ENCODE results near the gene EPB41L4A. TPM values are rescaled to one million over a fixed set of nuclear protein-coding genes. Genes with fewer than 3 reads are reported as not detected.

Gene EPB41L4A
- total RNA-seq, 1 experiment from 2014 or later = 0.87 TPM

GRCh38 chr5:112331892-112332291 lies 87.2 kb downstream of the EPB41L4A start:
- TF ChIP-seq CTCF (IDR thresholded peaks at IDR 0.05) = no peak
- TF ChIP-seq POLR2AphosphoS5 (IDR thresholded peaks at IDR 0.05; ENCODE audit: low read depth, low read length) = no peak
- TF ChIP-seq REST (IDR thresholded peaks at IDR 0.05; ENCODE audit: insufficient read depth in 1 of 2, low read depth in 2 of 2, low read length in 1 of 2) = no peak
- no peak for TF ChIP-seq TCF7L2 (IDR thresholded peaks at IDR 0.05; ENCODE audit: low read depth, low read length)
- no peak for TF ChIP-seq SIN3A (IDR thresholded peaks at IDR 0.05; ENCODE audit: borderline replicate concordance, insufficient read depth, low read depth, low read length)
- DNase-seq (ENCODE audit: low read depth, low spot score) (no peak), ATAC-seq (no peak)
- ChIA-PET CTCF (no interaction called here), POLR2A (no interaction called here)
- H3K27ac ChIP-seq (ENCODE audit: low read length) = no peak overlapping the region
- no peak overlapping the region for H3K4me3 ChIP-seq (ENCODE audit: low read depth in 2 of 2, low read length in 2 of 2)
- no TSS peak for BruUV-seq (replicated peaks)
- no peaks in the 10 kb centered on the region for H3K9me3 ChIP-seq (ENCODE audit: control insufficient read depth, insufficient read depth, low read depth, low read length)
- in situ Hi-C loops (cut with HindIII; ENCODE audit: low pct_unique_long_range_greater_than_20kb, low sequenced_read_pairs) (no loop called here), intact Hi-C loops (cut with micrococcal nuclease; ENCODE audit: unreplicated experiment) (no loop called here)
- no peaks in the 10 kb centered on the region for H3K4me1 ChIP-seq (ENCODE audit: control insufficient read depth, insufficient read depth, low read length)
- H3K27me3 ChIP-seq (ENCODE audit: control insufficient read depth, insufficient read depth, low read length) = no peaks in the 10 kb centered on the region; the same call in 1 of the 2 replicates
- no peaks in the 10 kb centered on the region for H3K36me3 ChIP-seq (ENCODE audit: control insufficient read depth, insufficient read depth, low read length)

GRCh38 chr5:112329419-112330090 lies 89.5 kb downstream of the EPB41L4A start:
- Histone ChIP-seq H3K9me3 (ENCODE audit: control insufficient read depth, insufficient read depth, low read depth, low read length) (no peaks in the 10 kb centered on the region), H3K27ac (ENCODE audit: low read length) (no peak overlapping the region), H3K4me3 (ENCODE audit: low read depth in 2 of 2, low read length in 2 of 2) (no peak overlapping the region), H3K4me1 (ENCODE audit: control insufficient read depth, insufficient read depth, low read length) (no peaks in the 10 kb centered on the region), H3K27me3 (ENCODE audit: control insufficient read depth, insufficient read depth, low read length) (no peaks in the 10 kb centered on the region; the same call in 1 of the 2 replicates), H3K36me3 (ENCODE audit: control insufficient read depth, insufficient read depth, low read length) (no peaks in the 10 kb centered on the region)
- TF ChIP-seq REST (IDR thresholded peaks at IDR 0.05; ENCODE audit: insufficient read depth in 1 of 2, low read depth in 2 of 2, low read length in 1 of 2) (no peak), CTCF (IDR thresholded peaks at IDR 0.05) (no peak), SIN3A (IDR thresholded peaks at IDR 0.05; ENCODE audit: borderline replicate concordance, insufficient read depth, low read depth, low read length) (no peak), POLR2AphosphoS5 (IDR thresholded peaks at IDR 0.05; ENCODE audit: low read depth, low read length) (no peak)
- BruUV-seq (replicated peaks) = no TSS peak
- POLR2A ChIA-PET = no interaction called here
- intact Hi-C loops (cut with micrococcal nuclease; ENCODE audit: unreplicated experiment) (no loop called here), in situ Hi-C loops (cut with HindIII; ENCODE audit: low pct_unique_long_range_greater_than_20kb, low sequenced_read_pairs) (no loop called here)
- no peak for ATAC-seq
- CTCF ChIA-PET = no interaction called here
- no peak for DNase-seq (ENCODE audit: low read depth, low spot score)
